GM21737 (cell line): Measurements from ENCODE around the gene ITLN1.
"Not testable (repeated sequence)": the region's sequence is repeated elsewhere in the genome, so short reads cannot be mapped to it uniquely, and the experiment has no call there.

Experiments used
- ATAC-seq: cut with Tn5 transposase; IDR thresholded peaks from one replicate; pipeline ENCODE4 v1.9.1; 2021; ENCODE audit warnings: mild to moderate bottlenecking, moderate library complexity; ENCODE audit not compliant: unreplicated experiment

Gene ITLN1

DNA sequence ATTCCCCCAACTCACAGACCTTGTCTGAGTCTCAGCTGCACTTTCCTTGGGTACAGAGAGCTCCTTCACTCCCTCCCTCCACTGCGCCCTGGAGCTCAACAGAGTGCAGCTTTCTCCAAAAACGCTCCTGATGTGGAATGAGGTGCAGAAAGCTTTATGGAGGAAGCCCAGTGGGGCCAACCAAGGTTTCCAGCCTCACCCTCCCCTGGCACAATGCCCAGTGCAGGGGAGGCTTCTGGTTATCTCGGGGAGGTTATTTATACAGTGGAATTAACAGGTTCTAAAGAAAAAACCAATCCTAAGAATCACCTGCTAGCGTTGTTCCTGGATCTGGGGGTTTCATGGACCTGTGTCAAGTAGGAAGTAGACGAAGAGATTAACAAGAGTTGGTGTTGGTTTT is at the start of gene ITLN1:
Gene ITLN1 (minus strand): TSS at position 139 of the 400 bp plus-strand sequence. CDS start 303 bp downstream, outside the sequence.
- no peak for ATAC-seq

GRCh38 chr1:160933305-160933704 is 48.3 kb upstream of the ITLN1 start:
- not testable (repeated sequence) for ATAC-seq

GRCh38 chr1:160925652-160926244 is 40.8 kb upstream of the ITLN1 start:
- no peak for ATAC-seq

DNA sequence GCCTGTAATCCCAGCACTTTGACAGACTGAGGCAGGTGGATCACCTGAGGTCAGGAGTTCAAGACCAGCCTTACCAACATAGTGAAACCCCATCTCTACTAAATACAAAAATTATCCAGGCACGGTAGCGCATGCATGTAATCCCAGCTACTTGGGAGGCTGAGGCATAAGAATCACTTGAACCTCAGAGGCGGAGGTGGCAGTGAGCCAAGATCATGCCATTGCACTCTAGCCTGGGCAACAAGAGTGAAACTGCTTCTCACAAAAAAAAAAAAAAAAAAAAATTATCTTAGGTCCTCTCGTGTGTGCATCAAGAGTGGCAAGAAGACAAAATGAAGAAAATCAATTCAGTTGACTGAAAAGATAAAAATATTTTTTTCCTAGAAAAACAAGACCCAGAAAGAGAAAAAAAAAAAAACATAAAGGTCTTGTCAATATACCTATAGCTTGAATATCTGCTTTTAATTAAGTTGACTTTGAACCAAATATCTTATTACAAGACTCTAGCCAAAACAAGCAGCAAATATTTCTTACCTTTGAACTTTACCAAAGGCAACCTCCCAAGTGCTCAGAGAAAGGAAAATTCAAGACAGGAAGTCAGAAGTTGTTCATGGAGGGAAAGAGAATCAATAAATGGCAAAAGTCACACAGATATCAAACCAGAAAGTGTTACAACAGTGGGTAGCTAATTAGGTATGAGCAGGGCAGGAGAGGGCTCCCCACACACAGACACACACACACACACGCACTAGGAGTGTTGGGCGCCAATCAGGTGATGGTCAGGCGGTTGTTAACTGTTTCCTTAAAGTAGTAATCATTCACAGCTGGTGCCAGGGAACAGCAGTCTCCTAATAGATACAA is 40.0 kb upstream of the ITLN1 start:
- ATAC-seq, result no peak

- ATAC-seq, result no peak
Observed at GRCh38 chr1:160916666-160917065, 31.7 kb upstream of the ITLN1 start.

GRCh38 chr1:160913229-160913628 is 28.2 kb upstream of the ITLN1 start:
- not testable (repeated sequence) for ATAC-seq

DNA sequence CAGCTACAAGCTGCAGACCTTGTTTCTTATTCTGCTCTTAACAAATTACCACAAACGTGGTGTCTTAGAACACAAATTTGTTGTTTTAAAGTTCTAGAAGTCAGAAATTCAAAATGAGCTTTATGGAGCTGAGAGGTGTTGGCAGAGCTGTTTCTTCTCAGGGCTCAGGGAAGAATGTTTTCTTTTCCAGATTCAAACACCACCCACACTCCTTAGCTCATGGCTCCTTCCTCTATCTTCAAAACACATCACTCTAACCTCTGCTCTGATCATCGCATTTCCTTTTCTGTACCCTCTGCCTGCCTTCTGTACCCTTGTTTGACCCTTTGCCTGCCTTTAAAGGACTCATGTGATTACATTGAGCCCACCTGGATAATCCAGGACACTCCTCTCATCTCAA is 26.9 kb upstream of the ITLN1 start:
- no peak for ATAC-seq

DNA sequence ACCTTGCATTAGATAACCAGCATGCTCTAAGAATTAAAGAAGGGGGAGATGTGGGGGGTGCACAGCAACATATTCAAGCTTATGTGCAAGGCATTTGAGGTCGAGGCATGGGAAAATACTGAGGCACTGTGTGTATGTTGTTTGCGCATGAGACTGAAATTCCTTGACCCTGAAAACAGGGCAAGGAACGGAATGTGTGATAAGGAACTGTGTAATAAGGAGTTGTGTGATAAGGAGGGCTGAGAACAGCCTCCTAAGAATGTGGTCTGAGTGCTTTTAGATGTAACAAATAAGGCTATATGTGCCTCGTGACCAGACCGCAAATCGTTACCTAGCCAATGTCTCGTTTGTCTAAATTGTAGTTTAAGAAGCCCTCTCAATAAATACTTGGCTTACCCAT is 26.5 kb upstream of the ITLN1 start:
- no peak for ATAC-seq

GRCh38 chr1:160910170-160910750 is 25.3 kb upstream of the ITLN1 start:
- ATAC-seq, result no peak

GRCh38 chr1:160907976-160908375 is 23.0 kb upstream of the ITLN1 start:
- ATAC-seq, result no peak

DNA sequence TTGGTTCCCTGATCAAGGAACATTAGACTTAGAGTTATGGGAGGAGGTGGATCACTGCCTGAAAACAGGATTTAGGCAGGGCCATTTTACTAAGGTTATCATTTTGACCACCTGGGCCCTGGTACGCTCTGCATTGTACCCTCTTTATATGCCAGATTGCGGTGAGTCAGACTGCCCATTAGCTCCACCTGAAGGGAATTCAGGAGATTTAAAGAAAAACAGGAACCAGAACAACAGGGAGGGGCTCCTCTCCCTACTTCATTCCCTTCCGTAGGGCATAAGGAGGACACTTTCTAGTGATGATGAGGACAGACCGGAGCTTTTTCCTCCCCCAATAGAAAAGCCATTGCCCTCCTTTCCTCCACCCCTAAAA is 20.6 kb upstream of the ITLN1 start:
- no peak for ATAC-seq

GRCh38 chr1:160904783-160905616 is 20.0 kb upstream of the ITLN1 start:
- ATAC-seq, result no peak

DNA sequence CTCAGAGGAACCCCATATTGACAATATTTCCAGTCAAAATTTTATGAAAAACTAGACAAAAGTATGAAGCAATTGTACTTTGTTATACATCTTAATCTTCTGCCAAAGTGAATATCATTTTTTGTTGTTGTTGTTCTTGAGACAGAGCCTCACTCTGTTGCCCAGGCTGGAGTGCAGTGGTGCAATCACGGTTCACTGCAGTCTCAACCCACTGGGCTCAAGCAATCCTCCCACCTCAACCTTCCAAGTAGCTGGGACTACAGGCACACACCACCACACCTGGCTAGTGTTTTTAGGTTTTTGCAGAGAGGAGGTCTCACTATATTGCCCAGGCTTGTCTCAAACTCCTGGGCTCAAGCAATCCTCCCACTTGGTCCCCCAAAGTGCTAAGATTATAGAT is 17.3 kb upstream of the ITLN1 start:
- ATAC-seq, result not testable (repeated sequence)

GRCh38 chr1:160901768-160902167 is 16.8 kb upstream of the ITLN1 start:
- no peak for ATAC-seq

DNA sequence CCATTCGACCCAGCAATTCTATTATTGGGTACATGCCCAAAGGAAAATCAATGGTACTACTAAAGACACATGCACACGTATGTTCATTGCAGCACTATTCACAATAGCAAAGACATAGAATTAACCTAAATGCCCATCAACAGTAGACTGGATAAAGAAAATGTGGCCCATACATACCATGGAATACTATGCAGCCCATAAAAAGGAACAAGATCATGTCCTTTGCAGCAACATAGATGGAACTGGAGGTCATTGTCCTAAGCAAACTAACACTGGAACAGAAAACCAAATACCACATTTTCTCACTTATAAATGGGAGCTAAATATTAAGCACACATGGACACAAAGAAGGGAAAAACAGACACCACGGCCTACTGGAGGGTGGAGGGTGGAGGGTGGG is 15.7 kb upstream of the ITLN1 start:
- ATAC-seq, result not testable (repeated sequence)

DNA sequence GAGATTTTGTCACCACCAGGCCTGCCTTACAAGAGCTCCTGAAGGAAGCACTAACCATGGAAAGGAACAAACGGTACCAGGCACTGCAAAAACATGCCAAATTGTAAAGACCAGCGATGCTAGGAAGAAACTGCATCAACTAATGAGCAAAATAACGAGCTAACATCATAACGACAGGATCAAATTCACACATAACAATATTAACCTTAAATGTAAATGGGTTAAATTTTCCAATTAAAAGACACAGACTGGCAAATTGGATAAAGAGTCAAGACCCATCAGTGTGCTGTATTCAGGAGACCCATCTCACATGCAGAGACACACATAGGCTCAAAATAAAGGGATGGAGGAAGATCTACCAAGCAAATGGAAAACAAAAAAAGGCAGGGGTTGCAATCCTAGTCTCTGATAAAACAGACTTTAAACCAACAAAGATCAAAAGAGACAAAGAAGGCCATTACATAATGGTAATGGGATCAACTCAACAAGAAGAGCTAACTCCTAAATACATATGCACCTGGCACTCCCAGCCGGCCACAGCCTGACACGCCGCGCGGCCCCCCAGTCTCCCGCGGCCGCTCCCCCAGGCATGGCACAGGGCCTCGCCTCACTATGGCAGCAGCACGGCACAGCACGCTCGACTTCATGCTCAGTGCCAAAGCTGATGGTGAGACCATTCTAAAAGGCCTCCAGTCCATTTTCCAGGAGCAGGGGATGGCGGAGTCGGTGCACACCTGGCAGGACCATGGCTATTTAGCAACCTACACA is 9.6 kb upstream of the ITLN1 start:
- not testable (repeated sequence) for ATAC-seq

GRCh38 chr1:160891474-160891873 is 6.5 kb upstream of the ITLN1 start:
- ATAC-seq, result no peak

- no peak for ATAC-seq
Observed at GRCh38 chr1:160888926-160889325, 3.9 kb upstream of the ITLN1 start.

- ATAC-seq, result no peak
Observed at GRCh38 chr1:160887071-160887470, 2.1 kb upstream of the ITLN1 start.

GRCh38 chr1:160884579-160884978 is 401 bp downstream of the ITLN1 start:
- no peak for ATAC-seq
